DND-41 (cell line): ENCODE data around the gene RPL11.

Experiments used
- CTCF ChIP-seq: IDR thresholded peaks from 2 replicates; pipeline ENCODE4 v1.5.1; 2012; ENCODE audit warnings: borderline replicate concordance, low read length, moderate library complexity, mild to moderate bottlenecking; ENCODE audit not compliant: poor library complexity, severe bottlenecking; ENCODE audit errors: extremely low read depth
- EZH2 ChIP-seq: IDR thresholded peaks from 3 replicates; pipeline ENCODE4 v1.6.1; 2012; ENCODE audit warnings: borderline replicate concordance, low read depth, mild to moderate bottlenecking, moderate library complexity, low read length, inconsistent platforms; ENCODE audit not compliant: severe bottlenecking

- TF ChIP-seq EZH2 (no peak), CTCF (no peak)
Observed at GRCh38 chr1:23643736-23644554, 47.7 kb upstream of the RPL11 start.
